Measurements from ENCODE around the gene UBXN2A. TPM values are rescaled to one million over a fixed set of nuclear protein-coding genes. Genes with fewer than 3 reads are reported as not detected.

UBXN2A gene
- total and polyA plus RNA-seq, 7 donors = 12.0 to 33.9 (median 20.7) TPM

DNA sequence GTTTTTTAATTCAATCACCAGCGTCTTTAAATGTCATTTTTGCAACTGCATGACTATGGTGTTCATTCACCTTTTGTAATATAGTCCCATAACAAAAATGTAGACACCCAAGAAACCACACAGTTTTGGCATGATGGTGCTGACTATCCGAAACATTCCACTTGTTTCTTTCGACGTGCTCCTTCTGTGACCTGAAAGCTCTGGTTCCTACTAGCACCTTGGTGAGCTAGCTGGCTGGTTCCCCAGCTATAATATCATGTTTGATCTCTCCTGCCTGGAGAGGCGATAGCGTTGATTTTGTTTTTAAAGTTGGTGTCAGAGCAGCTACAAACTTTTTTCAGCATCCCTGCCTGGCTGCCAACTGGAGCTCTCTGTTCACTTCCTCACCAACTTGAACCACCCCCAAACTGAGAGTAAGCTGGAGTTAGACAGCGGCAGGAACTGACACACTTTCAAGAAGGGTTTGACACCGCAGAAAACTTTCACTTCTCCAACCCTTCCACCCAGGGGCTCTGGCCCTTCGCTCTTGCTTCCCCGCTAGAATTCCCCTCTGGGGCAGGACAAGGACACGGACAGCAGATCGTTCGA, 14.5 kb upstream of the UBXN2A start:
- DNase-seq = peak; percentile 43 to 59
- peak overlapping the region; percentile 99 for H3K27ac ChIP-seq
- peaks cover 0 to 9% of the 10 kb centered on the region in 2 donors for H3K36me3 ChIP-seq (ENCODE audit: insufficient read depth in 1 of 2, low read depth in 1 of 2)
- no peaks in the 10 kb centered on the region for H3K9me3 ChIP-seq
- peak overlapping the region; percentile 98 for H3K4me3 ChIP-seq
- H3K27me3 ChIP-seq (ENCODE audit: insufficient read depth in 3 of 3, low read length in 2 of 3) = no peaks in the 10 kb centered on the region
- peak; percentile 15 to 57 (median 48) for ATAC-seq
- intact Hi-C loops (cut with DNase I) = loop anchor here (2.0 to 5.0 kb wide), 3 partner anchors 15 to 157 kb away; partner anchors contain the start of genes SF3B6 (in 1 of the 2), TP53I3 (in 1 of the 2) and UBXN2A (in 1 of the 2)
- H3K4me1 ChIP-seq = peaks cover 50% of the 10 kb centered on the region
- 0 to 1% (median 1%) methylated on average over 13 of the region's 13 CpGs for WGBS, 3 donors
- TF ChIP-seq, protein P1, sequence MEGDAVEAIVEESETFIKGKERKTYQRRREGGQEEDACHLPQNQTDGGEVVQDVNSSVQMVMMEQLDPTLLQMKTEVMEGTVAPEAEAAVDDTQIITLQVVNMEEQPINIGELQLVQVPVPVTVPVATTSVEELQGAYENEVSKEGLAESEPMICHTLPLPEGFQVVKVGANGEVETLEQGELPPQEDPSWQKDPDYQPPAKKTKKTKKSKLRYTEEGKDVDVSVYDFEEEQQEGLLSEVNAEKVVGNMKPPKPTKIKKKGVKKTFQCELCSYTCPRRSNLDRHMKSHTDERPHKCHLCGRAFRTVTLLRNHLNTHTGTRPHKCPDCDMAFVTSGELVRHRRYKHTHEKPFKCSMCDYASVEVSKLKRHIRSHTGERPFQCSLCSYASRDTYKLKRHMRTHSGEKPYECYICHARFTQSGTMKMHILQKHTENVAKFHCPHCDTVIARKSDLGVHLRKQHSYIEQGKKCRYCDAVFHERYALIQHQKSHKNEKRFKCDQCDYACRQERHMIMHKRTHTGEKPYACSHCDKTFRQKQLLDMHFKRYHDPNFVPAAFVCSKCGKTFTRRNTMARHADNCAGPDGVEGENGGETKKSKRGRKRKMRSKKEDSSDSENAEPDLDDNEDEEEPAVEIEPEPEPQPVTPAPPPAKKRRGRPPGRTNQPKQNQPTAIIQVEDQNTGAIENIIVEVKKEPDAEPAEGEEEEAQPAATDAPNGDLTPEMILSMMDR (IDR thresholded peaks at IDR 0.05) = no peak

DNA sequence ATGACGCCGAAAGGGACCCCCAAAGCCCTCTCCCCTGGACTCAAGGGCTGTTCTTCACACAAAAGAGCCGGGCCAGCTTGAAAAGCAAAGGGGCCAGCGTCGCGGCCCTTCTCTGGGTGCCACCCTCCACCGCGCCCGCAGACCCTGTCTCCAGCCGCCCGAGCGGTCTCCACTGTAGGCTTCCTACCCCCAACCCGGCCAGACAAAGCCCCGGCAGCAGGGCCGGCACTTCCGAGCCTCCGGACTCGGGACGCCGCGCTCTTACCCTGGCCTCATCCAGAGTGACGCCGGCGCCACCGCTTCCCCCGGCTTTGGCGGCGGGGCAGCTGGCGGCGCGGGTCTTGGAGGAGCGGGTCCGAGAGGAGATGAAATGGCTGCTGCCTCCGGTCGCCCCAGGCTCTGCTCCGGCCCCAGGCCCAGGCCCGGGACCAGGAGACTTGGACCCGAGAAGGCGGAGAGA, 13.9 kb upstream of the UBXN2A start:
- Histone ChIP-seq H3K4me3 (peak overlapping the region; percentile 98), H3K4me1 (peaks cover 47% of the 10 kb centered on the region), H3K9me3 (no peaks in the 10 kb centered on the region), H3K27me3 (ENCODE audit: insufficient read depth in 3 of 3, low read length in 2 of 3) (no peaks in the 10 kb centered on the region), H3K27ac (peak overlapping the region; percentile 99), H3K36me3 (ENCODE audit: insufficient read depth in 1 of 2, low read depth in 1 of 2) (peaks cover 0 to 10% of the 10 kb centered on the region in 2 donors)
- DNase-seq (peak; percentile 34 to 73), ATAC-seq (peak; percentile 40 to 63 (median 49))
- intact Hi-C loops (cut with DNase I) = loop anchor here (2.0 to 5.0 kb wide), 3 partner anchors 14 to 156 kb away; partner anchors contain the start of genes SF3B6 (in 1 of the 2), TP53I3 (in 1 of the 2) and UBXN2A (in 1 of the 2)
- TF ChIP-seq, protein P1 (IDR thresholded peaks at IDR 0.05) = no peak
- WGBS, 3 donors = 0 to 1% (median 1%) methylated on average over 37 to 39 of the region's 39 CpGs

GRCh38 chr2:23926750-23927571, 13.3 kb upstream of the UBXN2A start, which contains the start of gene ATAD2B:
ATAD2B (minus strand) TSS chr2:23927123; CDS start chr2:23926770, 353 bp downstream.
- WGBS, 3 donors = 0% methylated on average over 63 to 88 of the region's 88 CpGs
- Histone ChIP-seq H3K27me3 (ENCODE audit: insufficient read depth in 3 of 3, low read length in 2 of 3) (no peaks in the 10 kb centered on the region), H3K27ac (peak within 1 kb of the TSS; percentile 99), H3K9me3 (no peaks in the 10 kb centered on the region), H3K36me3 (ENCODE audit: insufficient read depth in 1 of 2, low read depth in 1 of 2) (peaks cover 0 to 13% of the 10 kb centered on the region in 2 donors), H3K4me3 (peak within 1 kb of the TSS; percentile 98), H3K4me1 (peaks cover 41% of the 10 kb centered on the region)
- TF ChIP-seq, protein P1 (IDR thresholded peaks at IDR 0.05) = peak; percentile 90
- intact Hi-C loops (cut with DNase I) = loop anchor here (2.0 to 5.0 kb wide), 3 partner anchors 14 to 155 kb away; partner anchors contain the start of genes SF3B6 (in 1 of the 2), TP53I3 (in 1 of the 2) and UBXN2A (in 1 of the 2)
- peak; percentile 91 to 96 for DNase-seq
- ATAC-seq = peak; percentile 95 to 96 (median 96)

- Histone ChIP-seq H3K27me3 (ENCODE audit: insufficient read depth in 3 of 3, low read length in 2 of 3) (no peaks in the 10 kb centered on the region), H3K9me3 (no peaks in the 10 kb centered on the region), H3K36me3 (ENCODE audit: insufficient read depth in 1 of 2, low read depth in 1 of 2) (peaks cover 0 to 13% of the 10 kb centered on the region in 2 donors), H3K4me3 (no peak overlapping the region), H3K4me1 (no peaks in the 10 kb centered on the region), H3K27ac (no peak overlapping the region)
- ATAC-seq (no peak), DNase-seq (no peak)
- intact Hi-C loops (cut with DNase I) = no loop called here
- TF ChIP-seq, protein P1 (IDR thresholded peaks at IDR 0.05) = no peak
- WGBS, 3 donors = 68 to 77% (median 77%) methylated on average over 1 of the region's 1 CpG
These were observed 6.0 kb upstream of the UBXN2A start for GRCh38 chr2:23934259-23934658.
